ENCODE results near the gene PIK3AP1.

PIK3AP1 gene

DNA sequence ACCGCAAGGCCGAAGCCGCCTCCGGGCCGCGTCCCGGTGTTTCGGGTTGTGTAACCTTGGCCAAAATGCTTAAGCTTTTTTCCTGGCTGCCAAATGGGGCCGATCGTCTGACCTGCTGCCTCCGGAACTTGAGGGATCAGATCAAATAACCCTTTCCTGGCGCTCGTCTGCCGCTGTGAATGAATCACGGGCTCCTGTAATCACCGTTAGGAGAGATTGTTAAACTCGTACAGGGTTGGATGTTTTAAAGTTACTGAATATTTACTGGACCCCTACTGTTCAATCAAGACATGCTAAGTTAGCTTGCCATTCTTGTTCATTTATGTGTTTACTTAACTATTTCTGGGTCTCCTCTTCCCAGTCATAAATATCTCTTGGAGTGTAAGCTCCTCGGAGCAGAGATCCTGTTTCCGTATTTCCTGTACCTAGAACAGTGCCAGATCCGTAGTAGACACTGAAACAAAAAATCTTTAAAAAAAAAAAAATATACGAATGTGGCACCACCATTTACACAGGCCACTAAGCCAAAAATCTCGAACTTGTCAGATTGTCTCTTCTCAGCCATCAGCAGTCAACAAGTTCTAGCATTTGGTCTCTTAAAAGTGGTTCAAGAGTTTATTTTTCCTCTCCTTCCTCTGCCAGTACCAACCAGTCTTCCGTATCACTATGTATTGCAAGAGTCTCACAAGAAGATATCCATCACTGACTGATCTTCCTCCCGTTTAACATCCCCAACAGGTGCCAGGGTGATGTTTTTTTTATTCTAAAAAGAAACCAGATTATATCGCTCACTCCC lies 132.9 kb downstream of the PIK3AP1 start:
- Mint-ChIP-seq H3K4me3 (no peak overlapping the region), H3K4me1 (peaks cover 16% of the 10 kb centered on the region), H3K27me3 (ENCODE audit: low read depth, poor library complexity) (no peaks in the 10 kb centered on the region), H3K27ac (no peak overlapping the region), H3K36me3 (ENCODE audit: low read depth) (peaks cover 5% of the 10 kb centered on the region), H3K9me3 (no peaks in the 10 kb centered on the region)
- TF ChIP-seq, protein P1, sequence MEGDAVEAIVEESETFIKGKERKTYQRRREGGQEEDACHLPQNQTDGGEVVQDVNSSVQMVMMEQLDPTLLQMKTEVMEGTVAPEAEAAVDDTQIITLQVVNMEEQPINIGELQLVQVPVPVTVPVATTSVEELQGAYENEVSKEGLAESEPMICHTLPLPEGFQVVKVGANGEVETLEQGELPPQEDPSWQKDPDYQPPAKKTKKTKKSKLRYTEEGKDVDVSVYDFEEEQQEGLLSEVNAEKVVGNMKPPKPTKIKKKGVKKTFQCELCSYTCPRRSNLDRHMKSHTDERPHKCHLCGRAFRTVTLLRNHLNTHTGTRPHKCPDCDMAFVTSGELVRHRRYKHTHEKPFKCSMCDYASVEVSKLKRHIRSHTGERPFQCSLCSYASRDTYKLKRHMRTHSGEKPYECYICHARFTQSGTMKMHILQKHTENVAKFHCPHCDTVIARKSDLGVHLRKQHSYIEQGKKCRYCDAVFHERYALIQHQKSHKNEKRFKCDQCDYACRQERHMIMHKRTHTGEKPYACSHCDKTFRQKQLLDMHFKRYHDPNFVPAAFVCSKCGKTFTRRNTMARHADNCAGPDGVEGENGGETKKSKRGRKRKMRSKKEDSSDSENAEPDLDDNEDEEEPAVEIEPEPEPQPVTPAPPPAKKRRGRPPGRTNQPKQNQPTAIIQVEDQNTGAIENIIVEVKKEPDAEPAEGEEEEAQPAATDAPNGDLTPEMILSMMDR (IDR thresholded peaks at IDR 0.05), result no peak
- DNase-seq, result no peak

- Mint-ChIP-seq H3K27me3 (ENCODE audit: low read depth, poor library complexity) (no peaks in the 10 kb centered on the region), H3K27ac (peak within 1 kb of the TSS; percentile 96), H3K4me1 (peaks cover 16% of the 10 kb centered on the region), H3K4me3 (peak within 1 kb of the TSS; percentile 94), H3K9me3 (no peaks in the 10 kb centered on the region), H3K36me3 (ENCODE audit: low read depth) (peaks cover 9% of the 10 kb centered on the region)
- TF ChIP-seq, protein P1 (IDR thresholded peaks at IDR 0.05), result no peak
- DNase-seq, result peak; percentile 94
These were observed 133.7 kb downstream of the PIK3AP1 start, which contains the start of gene TM9SF3 for GRCh38 chr10:96586419-96587263. TM9SF3 (minus strand) TSS chr10:96587012; CDS start chr10:96586835, 177 bp downstream.

DNA sequence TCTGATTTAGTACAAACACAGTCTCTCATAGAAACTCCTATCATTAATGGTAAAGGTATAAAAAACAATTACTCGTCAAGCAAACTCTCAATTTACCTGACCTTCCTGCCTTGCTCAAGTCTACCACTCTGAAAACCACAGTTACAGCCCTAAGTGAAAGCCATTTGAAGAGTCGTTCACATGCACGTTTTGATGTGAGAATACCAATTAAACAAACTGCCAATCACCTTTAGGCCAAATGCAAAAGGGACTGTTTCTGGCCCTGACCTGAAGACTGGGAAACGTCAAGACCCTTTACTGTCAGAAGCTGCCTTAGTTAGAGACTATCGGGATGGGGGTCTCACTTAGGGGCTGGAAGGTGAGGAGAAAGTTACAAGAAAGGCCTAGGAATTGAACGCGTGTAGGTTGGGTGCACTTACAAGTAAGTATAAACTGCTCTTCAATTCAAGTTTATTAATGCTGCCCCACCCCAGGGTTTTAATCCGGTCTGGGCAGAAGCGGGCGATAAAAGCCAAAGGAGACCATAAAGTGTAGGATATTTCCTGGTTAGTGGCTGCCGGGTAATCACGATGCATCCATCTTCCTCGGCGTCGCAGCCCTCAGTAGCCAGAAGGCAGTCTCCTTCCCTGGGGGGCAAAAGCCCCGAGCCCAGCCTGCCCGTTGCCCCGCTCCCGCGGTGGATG lies 134.4 kb downstream of the PIK3AP1 start:
- H3K36me3 Mint-ChIP-seq (ENCODE audit: low read depth), result peaks cover 16% of the 10 kb centered on the region
- peaks cover 16% of the 10 kb centered on the region for H3K4me1 Mint-ChIP-seq
- H3K9me3 Mint-ChIP-seq, result no peaks in the 10 kb centered on the region
- peak overlapping the region; percentile 96 for H3K27ac Mint-ChIP-seq
- TF ChIP-seq, protein P1 (IDR thresholded peaks at IDR 0.05), result no peak
- H3K27me3 Mint-ChIP-seq (ENCODE audit: low read depth, poor library complexity), result no peaks in the 10 kb centered on the region
- H3K4me3 Mint-ChIP-seq, result peak overlapping the region; percentile 94
- DNase-seq, result no peak

- peaks cover 30% of the 10 kb centered on the region for H3K36me3 Mint-ChIP-seq (ENCODE audit: low read depth)
- peak overlapping the region; percentile 54 for H3K27ac Mint-ChIP-seq
- no peaks in the 10 kb centered on the region for H3K27me3 Mint-ChIP-seq (ENCODE audit: low read depth, poor library complexity)
- peaks cover 26% of the 10 kb centered on the region for H3K4me1 Mint-ChIP-seq
- H3K4me3 Mint-ChIP-seq, result peak overlapping the region; percentile 49
- no peaks in the 10 kb centered on the region for H3K9me3 Mint-ChIP-seq
- DNase-seq, result no peak
- TF ChIP-seq, protein P1 (IDR thresholded peaks at IDR 0.05), result no peak
These were observed 135.8 kb downstream of the PIK3AP1 start for GRCh38 chr10:96584474-96584873.

- H3K4me3 Mint-ChIP-seq, result no peak overlapping the region
- no peak overlapping the region for H3K27ac Mint-ChIP-seq
- no peak for DNase-seq
- H3K36me3 Mint-ChIP-seq (ENCODE audit: low read depth), result peaks cover 30% of the 10 kb centered on the region
- TF ChIP-seq, protein P1 (IDR thresholded peaks at IDR 0.05), result no peak
- no peaks in the 10 kb centered on the region for H3K9me3 Mint-ChIP-seq
- H3K27me3 Mint-ChIP-seq (ENCODE audit: low read depth, poor library complexity), result no peaks in the 10 kb centered on the region
- H3K4me1 Mint-ChIP-seq, result peaks cover 26% of the 10 kb centered on the region
These were observed 136.3 kb downstream of the PIK3AP1 start for GRCh38 chr10:96584035-96584434.

All from nephron progenitor cell (in vitro differentiated cells).